Mesendoderm (in vitro differentiated cells): ENCODE data around the gene KPNA2.
A peak's percentile ranks its signal among the peaks of the same experiment; 100 is the strongest.
"Not testable (repeated sequence)": the region's sequence is repeated elsewhere in the genome, so short reads cannot be mapped to it uniquely, and the experiment has no call there.

Source experiments
- DNase-seq: peaks from one replicate; pipeline ENCODE4 v3.0.0; 2013
- H2AK5ac ChIP-seq: 2 replicates; pipeline ENCODE4 v1.6.1; 2013; ENCODE audit warnings: low read length, inconsistent platforms
- H2BK120ac ChIP-seq: 2 replicates; pipeline ENCODE4 v1.6.1; 2013; ENCODE audit warnings: low read depth, mild to moderate bottlenecking, low read length, moderate library complexity, mixed read lengths
- H2BK15ac ChIP-seq: replicated peaks from 2 replicates; pipeline ENCODE4 v1.6.1; 2013; ENCODE audit warnings: low read depth, mild to moderate bottlenecking, moderate library complexity
- H2BK5ac ChIP-seq: 2 replicates; pipeline ENCODE4 v1.6.1; 2013; ENCODE audit warnings: low read length, inconsistent platforms
- H3K18ac ChIP-seq: 2 replicates; pipeline ENCODE4 v1.6.1; 2013; ENCODE audit warnings: mild to moderate bottlenecking, low read length, mixed read lengths
- H3K23ac ChIP-seq: one replicate; pipeline ENCODE4 v1.6.1; 2013; ENCODE audit warnings: low read length
- H3K27ac ChIP-seq: 2 replicates; pipeline ENCODE4 v1.5.1; 2013; ENCODE audit warnings: low read depth, mild to moderate bottlenecking, inconsistent platforms, low read length, moderate library complexity
- H3K27me3 ChIP-seq: 2 replicates; pipeline ENCODE4 v1.6.1; 2013; ENCODE audit warnings: low read length, control low read depth, mild to moderate bottlenecking, inconsistent platforms; ENCODE audit not compliant: insufficient read depth, poor library complexity
- H3K36me3 ChIP-seq: 2 replicates; pipeline ENCODE4 v1.6.1; 2013; ENCODE audit warnings: low read length, inconsistent platforms; ENCODE audit not compliant: control insufficient read depth, insufficient read depth
- H3K4ac ChIP-seq: one replicate; pipeline ENCODE4 v1.6.1; 2013; ENCODE audit warnings: low read depth, mild to moderate bottlenecking, low read length, moderate library complexity
- H3K4me1 ChIP-seq: 2 replicates; pipeline ENCODE4 v1.6.1; 2013; ENCODE audit warnings: low read depth, low read length, inconsistent platforms; ENCODE audit not compliant: control insufficient read depth
- H3K4me2 ChIP-seq: 2 replicates; pipeline ENCODE4 v1.6.1; 2013; ENCODE audit warnings: low read length
- H3K4me3 ChIP-seq: 2 replicates; pipeline ENCODE4 v1.5.1; 2013; ENCODE audit warnings: mild to moderate bottlenecking, low read length
- H3K56ac ChIP-seq: one replicate; pipeline ENCODE4 v1.6.1; 2013; ENCODE audit warnings: low read length
- H3K79me1 ChIP-seq: 2 replicates; pipeline ENCODE4 v1.6.1; 2013; ENCODE audit warnings: low read length, inconsistent platforms
- H3K79me2 ChIP-seq: 2 replicates; pipeline ENCODE4 v1.6.1; 2013; ENCODE audit warnings: mild to moderate bottlenecking, low read length; ENCODE audit not compliant: control insufficient read depth, insufficient read depth
- H3K9ac ChIP-seq: 2 replicates; pipeline ENCODE4 v1.6.1; 2013; ENCODE audit warnings: low read length, inconsistent platforms
- H4K5ac ChIP-seq: one replicate; pipeline ENCODE4 v1.6.1; 2013; ENCODE audit warnings: low read length
- H4K8ac ChIP-seq: one replicate; pipeline ENCODE4 v1.6.1; 2013; ENCODE audit warnings: low read depth, mild to moderate bottlenecking, control low read depth, low read length, moderate library complexity
- WGBS: extraction: QIAGEN DNeasy Blood & Tissue Kit; methylation state at CpG from one replicate; pipeline ENCODE4 v1.1.7; 2013; ENCODE audit warnings: low lambda C conversion rate, missing lambda C conversion rate; ENCODE audit not compliant: insufficient coverage; ENCODE audit errors: extremely low coverage; 5-methylcytosine and 5-hydroxymethylcytosine counted together

The KPNA2 gene

DNA sequence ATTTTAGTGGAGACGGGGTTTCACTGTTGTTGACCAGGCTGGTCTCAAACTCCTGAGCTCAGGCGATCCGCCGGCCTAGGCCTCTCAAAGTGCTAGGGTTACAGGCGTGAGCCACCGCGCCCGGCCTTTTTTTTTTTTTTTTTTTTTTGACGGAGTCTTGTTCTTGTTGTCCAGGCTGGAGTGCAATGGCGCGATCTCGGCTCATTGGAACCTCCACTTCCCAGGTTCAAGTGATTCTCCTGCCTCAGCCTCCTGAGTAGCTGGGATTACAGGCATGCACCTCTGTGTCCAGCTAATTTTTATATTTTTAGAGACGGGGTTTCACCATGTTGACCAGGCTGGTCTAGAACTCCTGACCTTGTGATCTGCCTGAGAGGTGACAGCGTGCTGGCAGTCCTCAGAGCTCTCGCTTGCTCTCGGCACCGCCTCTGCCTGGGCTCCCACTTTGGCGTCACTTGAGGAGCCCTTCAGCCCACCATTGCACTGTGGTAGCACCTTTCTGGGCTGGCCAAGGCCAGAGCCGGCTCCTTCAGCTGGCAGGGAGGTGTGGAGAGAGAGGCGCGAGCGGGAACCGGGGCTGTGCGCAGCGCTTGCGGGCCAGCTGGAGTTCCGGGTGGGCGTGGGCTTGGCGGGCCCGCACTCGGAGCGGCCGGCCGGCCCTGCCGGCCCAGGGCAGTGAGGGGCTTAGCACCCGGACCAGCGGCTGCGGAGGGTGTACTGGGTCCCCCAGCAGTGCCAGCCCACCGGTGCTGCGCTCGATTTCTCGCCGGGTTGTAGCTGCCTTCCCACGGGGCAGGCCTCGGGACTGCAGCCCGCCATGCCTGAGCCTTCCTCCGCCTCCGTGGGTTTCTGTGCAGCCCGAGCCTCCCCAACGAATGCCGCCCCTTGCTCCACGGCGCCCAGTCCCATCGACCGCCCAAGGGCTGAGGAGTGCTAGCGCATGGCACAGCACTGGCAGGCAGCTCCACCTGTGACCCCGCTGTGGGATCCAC, 16.1 kb downstream of the KPNA2 start:
- DNase-seq, H3K56ac ChIP-seq, H3K79me1 ChIP-seq, H4K8ac ChIP-seq, H3K4ac ChIP-seq, H3K79me2 ChIP-seq, H3K36me3 ChIP-seq, H2BK120ac ChIP-seq, H2AK5ac ChIP-seq, H3K4me3 ChIP-seq, H3K27me3 ChIP-seq, H3K18ac ChIP-seq, H3K9ac ChIP-seq, H4K5ac ChIP-seq, H3K4me2 ChIP-seq, H3K23ac ChIP-seq, H3K27ac ChIP-seq, H2BK5ac ChIP-seq, H2BK15ac ChIP-seq, H3K4me1 ChIP-seq: not testable (repeated sequence)
- WGBS = no CpG with 5 or more reads among the region's 57 CpGs

DNA sequence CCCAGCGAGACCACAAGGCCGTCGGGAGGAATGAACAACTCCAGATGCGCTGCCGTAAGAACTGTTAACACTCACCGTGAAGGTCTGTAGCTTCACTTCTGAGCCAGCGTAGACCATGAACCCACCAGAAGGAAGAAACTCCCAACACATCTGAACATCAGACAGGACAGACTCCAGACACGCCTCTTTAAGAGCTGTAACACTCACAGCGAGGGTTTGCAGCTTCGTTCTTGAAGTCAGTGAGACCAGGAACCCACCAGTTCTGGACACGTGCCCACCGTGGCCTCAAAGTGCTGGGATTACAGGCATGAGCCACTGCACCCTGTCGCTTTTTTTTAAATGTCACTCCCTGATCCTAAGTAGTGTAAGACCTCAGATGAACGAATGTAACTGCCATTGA, 17.3 kb downstream of the KPNA2 start:
- no CpG with 5 or more reads among the region's 14 CpGs for whole genome bisulfite sequencing
- no peak overlapping the region for H3K4me3 ChIP-seq
- no peak for DNase-seq

DNA sequence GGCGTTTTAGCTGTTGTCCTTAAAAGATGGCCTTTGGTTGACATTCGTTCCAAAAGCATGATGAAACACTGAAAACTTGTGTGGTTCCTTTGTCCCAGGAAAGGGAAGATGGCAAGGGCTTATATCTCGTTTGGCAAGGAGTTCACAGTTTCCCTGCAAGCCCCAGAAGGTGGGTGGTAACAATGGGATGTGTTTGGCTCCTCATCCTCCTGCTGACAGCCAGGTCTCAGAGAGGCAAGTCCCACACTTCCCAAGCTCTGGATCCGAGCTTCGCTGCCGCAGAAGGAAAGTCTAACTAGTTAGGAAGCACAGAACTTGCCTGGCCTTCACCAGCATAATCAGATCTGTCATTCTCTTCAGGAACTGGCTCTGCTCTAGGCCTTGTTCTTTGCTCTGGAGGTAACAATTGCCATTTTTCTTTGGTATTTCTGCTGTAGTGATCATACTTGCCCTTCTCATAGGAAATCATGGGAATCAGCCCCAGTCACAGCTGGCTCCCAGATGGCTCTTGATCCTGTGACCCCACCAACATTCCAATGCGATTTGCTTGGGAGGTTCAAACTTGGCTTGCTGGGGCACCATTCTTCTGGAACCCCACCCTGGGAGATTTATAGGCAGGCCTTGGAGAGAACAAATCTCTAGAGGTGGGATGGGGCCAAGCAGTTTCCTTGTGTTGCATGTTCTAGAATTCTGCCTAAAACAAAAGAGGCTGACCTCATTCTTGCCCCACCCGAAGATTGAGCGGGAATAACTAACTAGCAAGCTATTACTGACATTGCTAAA, 17.9 kb downstream of the KPNA2 start:
- Histone ChIP-seq H3K18ac (no peak overlapping the region), H2AK5ac (no peak overlapping the region), H3K23ac (no peak overlapping the region), H3K27ac (no peak overlapping the region), H3K79me2 (no peaks in the 10 kb centered on the region), H3K4me1 (no peaks in the 10 kb centered on the region), H3K9ac (no peak overlapping the region), H3K56ac (no peak overlapping the region), H2BK120ac (no peak overlapping the region), H3K4me2 (no peak overlapping the region), H4K5ac (no peak overlapping the region), H2BK15ac (no peak overlapping the region), H3K4ac (no peak overlapping the region), H3K4me3 (no peak overlapping the region), H3K36me3 (no peaks in the 10 kb centered on the region), H4K8ac (no peak overlapping the region), H3K79me1 (no peaks in the 10 kb centered on the region), H2BK5ac (no peak overlapping the region), H3K27me3 (no peaks in the 10 kb centered on the region)
- DNase-seq = no peak
- no CpG with 5 or more reads among the region's 9 CpGs for WGBS

More for the DNA sequence above, 17.3 kb downstream of the KPNA2 start:
- no peaks in the 10 kb centered on the region for H3K79me1 ChIP-seq
- H3K4ac ChIP-seq = no peak overlapping the region
- H2AK5ac ChIP-seq = no peak overlapping the region
- H3K18ac ChIP-seq = no peak overlapping the region
- H3K23ac ChIP-seq = no peak overlapping the region
- no peak overlapping the region for H2BK120ac ChIP-seq
- no peak overlapping the region for H4K5ac ChIP-seq
- H3K36me3 ChIP-seq = no peaks in the 10 kb centered on the region
- no peaks in the 10 kb centered on the region for H3K4me1 ChIP-seq
- no peak overlapping the region for H3K4me2 ChIP-seq
- no peaks in the 10 kb centered on the region for H3K79me2 ChIP-seq
- no peaks in the 10 kb centered on the region for H3K27me3 ChIP-seq
- no peak overlapping the region for H3K27ac ChIP-seq
- no peak overlapping the region for H2BK15ac ChIP-seq
- H4K8ac ChIP-seq = no peak overlapping the region
- no peak overlapping the region for H2BK5ac ChIP-seq
- no peak overlapping the region for H3K56ac ChIP-seq
- H3K9ac ChIP-seq = no peak overlapping the region

GRCh38 chr17:68054296-68054900, 18.9 kb downstream of the KPNA2 start:
- Histone ChIP-seq H3K4me1 (no peaks in the 10 kb centered on the region), H3K9ac (no peak overlapping the region), H3K4me2 (no peak overlapping the region), H2BK5ac (no peak overlapping the region), H3K36me3 (no peaks in the 10 kb centered on the region), H3K4ac (no peak overlapping the region), H3K23ac (no peak overlapping the region), H3K79me1 (no peaks in the 10 kb centered on the region), H2AK5ac (no peak overlapping the region), H2BK15ac (no peak overlapping the region), H2BK120ac (no peak overlapping the region), H3K27me3 (no peaks in the 10 kb centered on the region), H3K18ac (no peak overlapping the region), H4K8ac (no peak overlapping the region), H4K5ac (no peak overlapping the region), H3K4me3 (no peak overlapping the region), H3K27ac (no peak overlapping the region), H3K79me2 (no peaks in the 10 kb centered on the region), H3K56ac (no peak overlapping the region)
- no peak for DNase-seq
- no CpG with 5 or more reads among the region's 11 CpGs for WGBS

DNA sequence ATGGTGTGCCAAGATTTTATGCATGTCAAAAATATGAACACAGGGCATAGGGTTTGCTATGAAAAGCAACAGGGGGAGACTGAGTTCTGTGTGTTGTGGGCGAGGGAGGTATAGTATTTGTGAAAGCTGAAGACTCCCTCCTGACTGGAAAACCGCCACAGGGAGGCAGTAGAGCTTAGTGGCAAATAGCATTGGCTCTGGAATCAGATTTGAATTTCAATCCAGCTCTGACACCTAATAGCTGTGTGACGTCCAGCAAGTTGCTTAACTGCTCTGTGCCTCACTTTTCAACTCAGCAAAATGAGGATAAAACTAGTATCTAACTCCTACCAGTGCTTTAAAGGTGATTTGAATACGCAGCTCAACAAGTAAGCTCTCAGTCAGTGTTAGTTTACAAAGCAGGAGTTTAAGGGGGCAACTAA, 22.0 kb downstream of the KPNA2 start:
- Histone ChIP-seq H4K8ac (no peak overlapping the region), H2BK5ac (no peak overlapping the region), H3K4me2 (no peak overlapping the region), H3K4ac (no peak overlapping the region), H2BK15ac (no peak overlapping the region), H4K5ac (no peak overlapping the region), H3K36me3 (no peaks in the 10 kb centered on the region), H3K18ac (no peak overlapping the region), H3K23ac (no peak overlapping the region), H3K27me3 (no peaks in the 10 kb centered on the region), H3K27ac (no peak overlapping the region), H3K79me1 (no peaks in the 10 kb centered on the region), H3K56ac (no peak overlapping the region), H3K4me1 (no peaks in the 10 kb centered on the region), H2AK5ac (no peak overlapping the region), H3K9ac (no peak overlapping the region), H3K4me3 (no peak overlapping the region), H2BK120ac (no peak overlapping the region), H3K79me2 (no peaks in the 10 kb centered on the region)
- DNase-seq = peak; percentile 42
- WGBS = no CpG with 5 or more reads among the region's 4 CpGs
